CD14-positive monocyte (primary cell): Measurements from ENCODE around the gene SIDT1. TPM values are rescaled to one million over a fixed set of nuclear protein-coding genes. Genes with fewer than 3 reads are reported as not detected.

Experiments used
- DNase-seq, 3 donors: peaks; one replicate each; pipeline ENCODE4 v3.0.0-alpha.2; 2011 to 2022
- H2AFZ ChIP-seq: 2 replicates; pipeline ENCODE4 v1.6.0; 2012; ENCODE audit warnings: mild to moderate bottlenecking, low read depth, low read length, inconsistent platforms; ENCODE audit not compliant: insufficient read depth, poor library complexity, severe bottlenecking
- H3K27ac ChIP-seq, 2 donors: 1 replicate in 1 of 2; 2 replicates in 1 of 2; pipeline ENCODE4 v1.5.1; 2012 to 2013; ENCODE audit warnings: low read length in 2 of 2, control low read depth in 1 of 2, inconsistent platforms in 1 of 2, low read depth in 1 of 2, mild to moderate bottlenecking in 1 of 2
- H3K27me3 ChIP-seq, 2 donors: one replicate each; pipeline versions ENCODE4 v1.6.0 to v1.6.1; 2011 to 2013; ENCODE audit warnings: low read length in 2 of 2; ENCODE audit not compliant: control insufficient read depth in 2 of 2, insufficient read depth in 2 of 2
- H3K36me3 ChIP-seq, 2 donors: replicated peaks in 1 of 2; 1 replicate in 1 of 2; 2 replicates in 1 of 2; pipeline versions ENCODE4 v1.5.1 to v1.6.1; 2012 to 2013; ENCODE audit warnings: low read length in 2 of 2, control low read depth in 1 of 2, inconsistent platforms in 1 of 2, mild to moderate bottlenecking in 1 of 2; ENCODE audit not compliant: insufficient read depth in 2 of 2, control insufficient read depth in 1 of 2
- H3K4me1 ChIP-seq, 2 donors: 1 replicate in 1 of 2; 2 replicates in 1 of 2; pipeline versions ENCODE4 v1.5.1 to v1.6.1; 2012 to 2013; ENCODE audit warnings: low read length in 2 of 2, control low read depth in 1 of 2, inconsistent platforms in 1 of 2, mild to moderate bottlenecking in 1 of 2, moderate library complexity in 1 of 2; ENCODE audit not compliant: insufficient read depth in 2 of 2, control insufficient read depth in 1 of 2
- H3K4me2 ChIP-seq: replicated peaks from 2 replicates; pipeline ENCODE3; 2012; ENCODE audit warnings: low read length, moderate library complexity, mild to moderate bottlenecking; ENCODE audit not compliant: poor library complexity, severe bottlenecking; ENCODE audit errors: extremely low read depth
- H3K4me3 ChIP-seq, 3 experiments: fragments of 200-600 bp in 1 of 3; sonication (generic) in 1 of 3; replicated peaks in 1 of 3; 1 replicate in 2 of 3; 2 replicates in 1 of 3; pipeline ENCODE4 v1.5.1; 2011 to 2013; ENCODE audit warnings: low read length in 3 of 3, mild to moderate bottlenecking in 3 of 3, control low read depth in 2 of 3, low read depth in 2 of 3, inconsistent platforms in 1 of 3, moderate library complexity in 1 of 3
- H3K79me2 ChIP-seq: 2 replicates; pipeline ENCODE4 v1.6.0; 2012; ENCODE audit warnings: mild to moderate bottlenecking, control low read depth, inconsistent platforms, low read length, moderate library complexity; ENCODE audit not compliant: insufficient read depth
- H3K9ac ChIP-seq: 2 replicates; pipeline ENCODE4 v1.6.0; 2017; ENCODE audit warnings: low read length, mild to moderate bottlenecking; ENCODE audit not compliant: insufficient read depth, poor library complexity, severe bottlenecking
- H3K9me3 ChIP-seq, 2 donors: replicated peaks in 1 of 2; 1 replicate in 1 of 2; 2 replicates in 1 of 2; pipeline versions ENCODE4 v1.5.1 to v1.6.1; 2012 to 2013; ENCODE audit warnings: low read length in 2 of 2, control low read depth in 1 of 2; ENCODE audit not compliant: control insufficient read depth in 1 of 2, insufficient read depth in 1 of 2
- H4K20me1 ChIP-seq: 2 replicates; pipeline ENCODE4 v1.6.0; 2012; ENCODE audit warnings: mild to moderate bottlenecking, low read length, control low read depth, moderate library complexity; ENCODE audit not compliant: insufficient read depth
- H3K27ac Mint-ChIP-seq, 7 donors: one replicate each; pipeline ENCODE4 v1.8.0; 2020; ENCODE audit warnings: mild to moderate bottlenecking in 7 of 7, mixed read lengths in 7 of 7, moderate library complexity in 6 of 7, inconsistent platforms in 2 of 7
- H3K27me3 Mint-ChIP-seq, 3 donors: one replicate each; pipeline ENCODE4 v1.8.0; 2021 to 2022; ENCODE audit warnings: low read depth in 3 of 3, mild to moderate bottlenecking in 3 of 3, mixed read lengths in 3 of 3, moderate library complexity in 3 of 3, inconsistent platforms in 1 of 3
- H3K36me3 Mint-ChIP-seq, 2 donors: one replicate each; pipeline ENCODE4 v1.8.0; 2020; ENCODE audit warnings: mixed read lengths in 2 of 2, inconsistent platforms in 1 of 2, mild to moderate bottlenecking in 1 of 2
- H3K4me1 Mint-ChIP-seq: one replicate; pipeline ENCODE4 v1.8.0; 2020; ENCODE audit warnings: mild to moderate bottlenecking, mixed read lengths
- H3K4me3 Mint-ChIP-seq, 2 donors: one replicate each; pipeline ENCODE4 v1.8.0; 2020; ENCODE audit warnings: mild to moderate bottlenecking in 2 of 2, mixed read lengths in 2 of 2, moderate library complexity in 1 of 2
- H3K9me3 Mint-ChIP-seq, 7 donors: one replicate each; pipeline ENCODE4 v1.8.0; 2020 to 2022; ENCODE audit warnings: mixed read lengths in 7 of 7, mild to moderate bottlenecking in 6 of 7, moderate library complexity in 6 of 7, inconsistent platforms in 2 of 7
- CTCF ChIP-seq: fragments of 200-600 bp; IDR thresholded peaks from one replicate; pipeline ENCODE4 v1.8.0; 2022; ENCODE audit warnings: antibody characterized with exemption, mild to moderate bottlenecking
- WGBS: methylation state at CpG from one replicate; pipeline ENCODE4 v1.1.5; 2013; ENCODE audit warnings: missing lambda C conversion rate; ENCODE audit not compliant: insufficient coverage; 5-methylcytosine and 5-hydroxymethylcytosine counted together
- intact Hi-C, 2 donors: fragments of 100-400 bp; cut with micrococcal nuclease; formaldehyde crosslinking; loops; one replicate each; pipeline versions ENCODE4 v1.15.0 to v1.15.1; 2023
- polyA plus RNA-seq, 3 donors: library from polyadenylated mRNA; depleted of rRNA in 1 of 3; unstranded in 2 of 3; stranded (reverse) in 1 of 3; fragments of 300-500 nt in 2 of 3; fragments of >200 nt in 1 of 3; fragmentation: Illumina TruSeq in 2 of 3; gene quantifications; 1 replicate in 2 of 3; 2 replicates in 1 of 3; pipeline ENCODE4 v1.2.3, GENCODE V29; 2012 to 2021

Gene SIDT1
- polyA plus RNA-seq, 3 donors, result 3.2 to 7.1 (median 4.0) TPM

GRCh38 chr3:113662824-113663223, 130.5 kb downstream of the SIDT1 start:
- intact Hi-C loops, result no loop called here
- no peak for TF ChIP-seq CTCF
- Mint-ChIP-seq H3K27me3 (no peaks in the 10 kb centered on the region), H3K27ac (peak overlapping the region in 2 of 7 donors; percentile 1 to 76), H3K4me3 (no peak overlapping the region), H3K9me3 (peaks cover 0 to 3% (median 0%) of the 10 kb centered on the region in 7 donors), H3K4me1 (peaks cover 4% of the 10 kb centered on the region), H3K36me3 (peaks cover 69 to 78% of the 10 kb centered on the region in 2 donors)
- H3K9me3 ChIP-seq, result no peaks in the 10 kb centered on the region
- WGBS, result 100% methylated on average over 1 of the region's 1 CpG
- no peak overlapping the region for H3K4me2 ChIP-seq
- H4K20me1 ChIP-seq, result no peaks in the 10 kb centered on the region
- no peak overlapping the region for H3K4me3 ChIP-seq
- H2AFZ ChIP-seq, result no peak overlapping the region
- H3K36me3 ChIP-seq, result peaks cover 48 to 73% of the 10 kb centered on the region in 2 donors
- no peak for DNase-seq
- no peaks in the 10 kb centered on the region for H3K27me3 ChIP-seq
- peaks cover 1 to 2% of the 10 kb centered on the region in 2 donors for H3K4me1 ChIP-seq
- H3K9ac ChIP-seq, result no peak overlapping the region
- no peaks in the 10 kb centered on the region for H3K79me2 ChIP-seq
- no peak overlapping the region for H3K27ac ChIP-seq

DNA sequence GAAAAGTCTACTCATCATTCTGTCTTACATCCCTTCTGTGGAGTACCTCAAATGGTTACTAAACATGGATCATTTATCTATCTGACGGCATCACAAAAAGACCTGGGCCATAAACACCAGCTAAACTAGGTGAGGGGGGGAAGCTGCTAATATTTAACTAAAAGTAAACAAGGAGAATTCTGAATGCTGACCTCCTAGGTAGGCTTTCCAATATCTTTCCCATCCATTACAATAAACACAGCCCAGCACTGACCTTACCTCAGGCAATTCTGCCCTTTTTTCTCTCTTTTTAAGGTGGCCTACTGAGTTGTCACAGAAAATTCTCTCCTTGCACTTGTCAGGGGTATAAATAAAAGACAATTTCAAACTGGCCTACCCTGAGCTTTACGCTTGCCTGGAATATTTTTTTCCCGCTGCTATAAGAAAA, 131.0 kb downstream of the SIDT1 start:
- WGBS, result no CpG with 5 or more reads among the region's 3 CpGs
- no peak overlapping the region for H3K4me3 Mint-ChIP-seq
- Histone ChIP-seq H3K4me1 (peaks cover 6 to 7% of the 10 kb centered on the region in 2 donors), H3K4me3 (no peak overlapping the region), H3K4me2 (no peak overlapping the region), H3K27me3 (no peaks in the 10 kb centered on the region), H2AFZ (no peak overlapping the region), H3K79me2 (no peaks in the 10 kb centered on the region), H3K36me3 (peaks cover 48 to 71% of the 10 kb centered on the region in 2 donors), H3K9me3 (no peaks in the 10 kb centered on the region), H3K9ac (no peak overlapping the region), H4K20me1 (no peaks in the 10 kb centered on the region), H3K27ac (no peak overlapping the region)
- peaks cover 9% of the 10 kb centered on the region for H3K4me1 Mint-ChIP-seq
- no peaks in the 10 kb centered on the region for H3K27me3 Mint-ChIP-seq
- no peak for DNase-seq
- no peak for TF ChIP-seq CTCF
- peaks cover 68 to 76% of the 10 kb centered on the region in 2 donors for H3K36me3 Mint-ChIP-seq
- peaks cover 0 to 3% (median 0%) of the 10 kb centered on the region in 7 donors for H3K9me3 Mint-ChIP-seq
- H3K27ac Mint-ChIP-seq, result no peak overlapping the region
- intact Hi-C loops, result no loop called here
